Measurements from ENCODE around the gene COPS9. TPM values are rescaled to one million over a fixed set of nuclear protein-coding genes. Genes with fewer than 3 reads are reported as not detected.
A peak's percentile ranks its signal among the peaks of the same experiment; 100 is the strongest.

The COPS9 gene
- total and polyA plus RNA-seq, 2 experiments from 2014 or later: 91.7 to 629 TPM

GRCh38 chr2:240141736-240142135, 5.6 kb upstream of the COPS9 start (continued):
- no peak for TF ChIP-seq ZNF462 (CRISPR knock-in tag; IDR thresholded peaks at IDR 0.05)

- Histone ChIP-seq H3K9me2 (ENCODE audit: insufficient read depth) (no peaks in the 10 kb centered on the region), H3K4me3 (no peak overlapping the region), H3F3A (replicated peaks; ENCODE audit: low read depth) (no peaks in the 10 kb centered on the region), H3K27me3 (ENCODE audit: insufficient read depth) (no peaks in the 10 kb centered on the region), H3K36me3 (ENCODE audit: insufficient read depth) (no peaks in the 10 kb centered on the region), H3K79me2 (replicated peaks; ENCODE audit: insufficient read depth) (no peaks in the 10 kb centered on the region; the same call in 1 of the 2 replicates), H3K4me2 (no peak overlapping the region; the same call in 1 of the 2 replicates), H3K27ac (ENCODE audit: low read depth) (no peak overlapping the region), H4K20me1 (replicated peaks; ENCODE audit: insufficient read depth) (no peaks in the 10 kb centered on the region), H3K4me1 (ENCODE audit: insufficient read depth) (peaks cover 16% of the 10 kb centered on the region), H2AFZ (peak overlapping the region; percentile 43; the same call in 1 of the 2 replicates)
- Mint-ChIP-seq H3K36me3 (ENCODE audit: low read depth) (no peaks in the 10 kb centered on the region), H3K9me3 (no peaks in the 10 kb centered on the region), H3K27me3 (ENCODE audit: insufficient read depth, low read depth, poor library complexity) (peaks cover 12% of the 10 kb centered on the region), H3K27ac (no peak overlapping the region), H3K4me3 (no peak overlapping the region), H3K4me1 (peaks cover 23% of the 10 kb centered on the region)
- ATAC-seq (no peak), DNase-seq (ENCODE audit: low spot score) (no peak)
- TF ChIP-seq REST (IDR thresholded peaks at IDR 0.05; ENCODE audit: unreplicated experiment) (no peak), EZH2 (IDR thresholded peaks at IDR 0.05; ENCODE audit: low read depth, unreplicated experiment) (no peak), STAT1 (IDR thresholded peaks at IDR 0.05; ENCODE audit: unreplicated experiment) (no peak), CREB1 (CRISPR knock-in tag; IDR thresholded peaks at IDR 0.05; ENCODE audit: low read depth) (no peak), ETS1 (IDR thresholded peaks at IDR 0.05) (no peak), ZNF331 (CRISPR knock-in tag; IDR thresholded peaks at IDR 0.05; ENCODE audit: low read depth) (no peak), POLR2AphosphoS5 (IDR thresholded peaks at IDR 0.05; ENCODE audit: low read depth) (no peak), JUNB (IDR thresholded peaks at IDR 0.05; ENCODE audit: unreplicated experiment) (no peak)
Observed at GRCh38 chr2:240140920-240141319, 4.8 kb upstream of the COPS9 start.

Measured in GM23338 (cell line).